GM18505 (cell line): ENCODE results near the gene EBF3.

ENCODE experiments used
- ATAC-seq: cut with Tn5 transposase; IDR thresholded peaks from one replicate; pipeline ENCODE4 v1.9.1; 2021; ENCODE audit not compliant: unreplicated experiment
- POLR2A ChIP-seq: IDR thresholded peaks from 4 replicates; pipeline ENCODE4 v1.6.1; 2011; ENCODE audit warnings: borderline replicate concordance; ENCODE audit not compliant: insufficient read depth, insufficient read length; ENCODE audit errors: extremely low read depth

The EBF3 gene

GRCh38 chr10:129808092-129808983 lies 155.7 kb downstream of the EBF3 start:
- no peak for ATAC-seq
- TF ChIP-seq POLR2A = no peak

- TF ChIP-seq POLR2A = no peak
- no peak for ATAC-seq
These were observed 156.9 kb downstream of the EBF3 start for GRCh38 chr10:129807211-129807610.

- ATAC-seq = no peak
- TF ChIP-seq POLR2A = no peak
These were observed 163.2 kb downstream of the EBF3 start for GRCh38 chr10:129800796-129801340.

GRCh38 chr10:129799942-129800341 lies 164.1 kb downstream of the EBF3 start:
- TF ChIP-seq POLR2A = no peak
- ATAC-seq = no peak

GRCh38 chr10:129796710-129797420 lies 167.2 kb downstream of the EBF3 start:
- ATAC-seq = no peak
- no peak for TF ChIP-seq POLR2A

- no peak for ATAC-seq
- no peak for TF ChIP-seq POLR2A
These were observed 170.1 kb downstream of the EBF3 start for GRCh38 chr10:129793996-129794395.

GRCh38 chr10:129793479-129793878 lies 170.6 kb downstream of the EBF3 start:
- ATAC-seq = no peak
- no peak for TF ChIP-seq POLR2A

GRCh38 chr10:129792864-129793263 lies 171.2 kb downstream of the EBF3 start:
- no peak for TF ChIP-seq POLR2A
- ATAC-seq = no peak

GRCh38 chr10:129792141-129792540 lies 171.9 kb downstream of the EBF3 start:
- no peak for ATAC-seq

GRCh38 chr10:129790715-129791446 lies 173.2 kb downstream of the EBF3 start:
- TF ChIP-seq POLR2A = no peak
- no peak for ATAC-seq

More at GRCh38 chr10:129792141-129792540, 171.9 kb downstream of the EBF3 start:
- TF ChIP-seq POLR2A = no peak

GRCh38 chr10:129788215-129788614 lies 175.9 kb downstream of the EBF3 start:
- ATAC-seq = no peak
- TF ChIP-seq POLR2A = no peak

GRCh38 chr10:129787557-129787956 lies 176.5 kb downstream of the EBF3 start:
- no peak for TF ChIP-seq POLR2A
- no peak for ATAC-seq

GRCh38 chr10:129786216-129786615 lies 177.9 kb downstream of the EBF3 start:
- TF ChIP-seq POLR2A = no peak

GRCh38 chr10:129785536-129785981 lies 178.5 kb downstream of the EBF3 start:
- no peak for ATAC-seq
- TF ChIP-seq POLR2A = no peak

More at GRCh38 chr10:129786216-129786615, 177.9 kb downstream of the EBF3 start:
- no peak for ATAC-seq
